ENCODE measurements around the gene ADAM8.
"Not testable (repeated sequence)": the region's sequence is repeated elsewhere in the genome, so short reads cannot be mapped to it uniquely, and the experiment has no call there.

The ADAM8 gene

GRCh38 chr10:133276435-133277201 is at the start of gene ADAM8:
Gene ADAM8 (minus strand): TSS chr10:133276868. CDS start chr10:133276817, 51 bp downstream.
- DNase-seq, result peak; percentile 56

GRCh38 chr10:133326223-133326551 is 49.5 kb upstream of the ADAM8 start:
- DNase-seq, result peak; percentile 44

DNA sequence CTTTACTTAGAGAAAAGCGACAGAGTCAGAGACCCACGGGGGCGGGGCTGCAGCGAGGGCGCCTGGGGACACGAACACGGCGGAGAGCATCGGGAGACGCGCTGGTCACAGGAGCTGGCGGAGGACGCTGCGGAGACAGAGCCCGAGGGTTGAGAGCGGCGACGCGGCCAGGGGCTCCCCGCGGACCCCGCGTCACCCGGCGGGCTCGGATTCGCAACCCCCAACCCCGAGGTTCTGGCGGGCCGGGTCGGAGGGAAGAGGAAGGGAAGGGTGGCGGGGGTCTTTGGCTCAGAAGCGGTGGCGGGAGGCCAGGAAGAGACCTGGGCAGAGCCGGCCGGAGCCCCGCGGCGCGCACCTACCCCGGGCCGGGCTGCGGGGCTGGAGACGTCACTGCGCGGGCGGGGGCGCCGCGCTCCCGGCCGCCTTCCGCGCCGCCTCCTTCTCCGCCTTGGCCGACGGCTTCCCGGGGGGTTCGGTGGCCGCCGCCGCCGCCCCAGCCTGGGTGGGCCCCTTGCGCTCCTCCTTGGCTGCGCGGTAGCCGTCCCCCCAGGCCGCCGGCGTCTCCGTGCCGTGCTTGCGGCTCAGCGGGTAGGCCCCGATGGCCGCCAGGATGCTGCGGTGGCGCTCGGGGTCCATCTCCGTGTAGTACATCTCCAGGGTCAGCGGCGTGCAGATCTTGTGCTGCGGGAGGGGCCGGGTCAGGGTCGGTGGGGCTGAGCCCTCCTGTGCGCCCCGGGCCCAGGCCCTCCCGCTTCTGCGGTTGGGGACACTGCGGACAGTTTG is 49.0 kb upstream of the ADAM8 start:
- DNase-seq, result peak; percentile 44

DNA sequence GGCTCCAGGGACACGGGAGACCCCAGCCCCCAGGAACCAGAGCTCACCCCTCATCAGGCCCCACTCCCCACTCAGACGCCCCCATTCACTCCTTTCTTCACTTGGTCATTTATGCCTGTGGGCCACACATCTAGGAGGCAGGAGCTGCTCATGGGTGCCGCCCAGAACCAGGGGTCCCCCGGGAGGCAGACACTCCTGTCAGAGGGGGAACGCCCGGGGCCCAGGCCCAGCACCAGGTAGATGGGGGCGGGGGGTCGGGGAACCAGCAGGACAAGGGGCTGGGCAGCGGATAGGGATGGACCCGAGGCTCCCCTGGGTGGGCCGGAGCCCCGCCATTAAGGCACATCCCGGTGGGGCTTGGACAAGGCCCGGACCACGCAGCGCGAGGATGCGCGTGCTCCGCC is 48.2 kb upstream of the ADAM8 start:
- DNase-seq, result peak; percentile 67

DNA sequence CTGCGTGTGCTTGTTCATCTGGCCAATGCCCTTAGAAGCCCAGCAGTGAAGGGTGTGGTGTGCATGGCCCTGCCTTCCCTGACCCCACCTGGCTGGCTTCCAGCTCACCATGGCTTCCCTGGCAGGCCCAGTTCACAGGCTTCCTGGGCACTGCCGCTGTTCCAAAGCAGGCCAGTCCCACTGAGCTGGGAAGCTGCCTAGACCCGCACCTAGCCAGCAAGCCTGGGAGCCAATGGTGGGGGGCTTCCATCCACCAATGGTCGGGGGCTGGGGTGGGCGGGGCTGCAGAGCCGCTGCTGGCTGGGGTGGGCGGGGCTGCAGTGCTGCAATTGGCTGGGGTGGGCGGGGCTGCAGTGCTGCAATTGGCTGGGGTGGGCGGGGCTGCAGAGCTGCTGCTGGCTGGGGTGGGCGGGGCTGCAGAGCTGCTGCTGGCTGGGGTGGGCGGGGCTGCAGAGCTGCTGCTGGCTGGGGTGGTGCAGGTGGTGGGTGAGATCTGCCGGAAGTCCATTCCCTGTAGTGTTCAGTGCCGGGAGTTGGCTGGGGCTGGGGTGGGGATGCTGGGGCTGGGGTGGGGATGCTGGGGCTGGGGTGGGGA is 47.6 kb upstream of the ADAM8 start:
- peak; percentile 91 for DNase-seq

GRCh38 chr10:133322064-133322709 is 45.5 kb upstream of the ADAM8 start:
- DNase-seq, result not testable (repeated sequence)

GRCh38 chr10:133320852-133321422 is 44.3 kb upstream of the ADAM8 start:
- not testable (repeated sequence) for DNase-seq

DNA sequence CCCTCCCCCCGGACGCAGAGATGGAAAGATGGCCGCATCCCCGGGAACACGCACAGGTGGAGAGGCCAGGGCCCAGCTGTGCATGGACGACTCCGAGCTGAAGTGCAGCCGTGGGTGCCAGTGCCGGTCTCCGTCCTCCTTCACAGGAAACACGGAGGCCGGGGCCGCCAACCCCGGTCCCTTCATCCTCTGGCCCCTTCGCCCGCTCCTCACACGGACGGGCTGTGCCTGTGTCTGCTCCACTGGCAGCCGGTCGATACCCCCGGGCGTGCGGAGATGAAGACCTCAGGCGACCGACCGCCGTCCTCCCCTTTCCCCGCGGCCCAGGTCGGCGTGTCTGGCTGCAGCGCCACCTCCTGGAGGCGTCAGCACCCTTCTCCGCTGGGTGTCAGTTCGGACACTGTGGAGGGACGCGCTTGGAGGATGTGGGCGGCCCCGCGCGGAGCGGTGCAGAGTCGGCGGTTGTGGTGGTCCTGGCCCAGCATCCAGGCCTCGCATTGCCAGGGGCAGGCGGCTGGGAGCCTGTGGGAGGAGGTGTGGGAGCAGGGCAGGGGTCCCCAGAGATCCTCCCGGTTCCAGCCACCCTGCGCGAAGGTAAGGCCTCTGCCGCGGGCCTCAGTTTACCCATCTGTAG is 41.9 kb upstream of the ADAM8 start:
- peak; percentile 78 for DNase-seq

DNA sequence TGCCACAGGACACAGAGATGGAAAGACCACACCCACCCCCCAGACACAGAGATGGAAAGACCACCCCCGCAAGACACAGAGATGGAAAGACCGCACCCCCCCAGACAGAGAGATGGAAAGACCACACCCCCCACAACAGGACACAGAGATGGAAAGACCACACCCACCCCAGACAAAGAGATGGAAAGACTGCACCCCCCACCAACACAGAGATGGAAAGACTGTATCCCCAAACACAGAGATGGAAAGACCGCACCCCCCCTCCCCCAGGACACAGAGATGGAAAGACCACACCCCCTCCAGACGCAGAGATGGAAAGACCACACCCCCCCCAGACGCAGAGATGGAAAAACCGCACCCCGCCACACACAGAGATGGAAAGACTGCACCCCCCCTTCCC is 40.1 kb upstream of the ADAM8 start:
- no peak for DNase-seq

DNA sequence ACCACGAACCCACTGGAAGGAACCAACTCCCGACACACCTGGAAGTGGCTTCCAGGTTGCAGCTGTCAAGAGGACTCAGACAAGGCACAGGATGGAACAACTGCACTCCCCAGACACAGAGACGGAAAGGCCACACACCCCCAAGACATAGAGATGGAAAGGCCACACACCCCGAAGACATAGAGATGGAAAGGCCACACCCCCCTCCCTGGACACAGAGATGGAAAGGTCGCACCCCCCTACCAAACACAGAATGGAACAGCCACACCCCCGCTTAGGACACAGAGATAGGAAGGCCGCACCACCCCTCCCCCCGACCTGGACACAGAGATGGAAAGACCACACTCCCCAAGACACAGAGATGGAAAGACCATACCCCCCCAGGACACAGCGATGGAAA is 39.6 kb upstream of the ADAM8 start:
- no peak for DNase-seq

DNA sequence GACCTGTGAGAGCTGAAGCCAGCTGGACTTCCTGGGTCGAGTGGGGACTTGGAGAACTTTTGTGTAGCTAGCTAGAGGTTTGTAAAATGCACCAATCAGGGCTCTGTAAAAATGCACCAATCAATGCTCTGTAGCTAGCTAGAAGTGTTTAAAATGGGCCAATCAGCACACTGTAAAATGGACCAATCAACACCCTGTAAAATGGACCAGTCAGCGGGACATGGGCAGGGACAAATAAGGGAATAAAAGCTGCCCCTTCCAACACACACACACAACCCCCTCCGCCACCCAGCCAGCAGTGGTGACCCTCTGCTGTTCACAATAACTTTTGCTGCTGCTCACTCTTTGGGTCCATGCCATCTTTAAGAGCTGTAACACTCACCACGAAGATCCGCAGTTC is 39.2 kb upstream of the ADAM8 start:
- no peak for DNase-seq

DNA sequence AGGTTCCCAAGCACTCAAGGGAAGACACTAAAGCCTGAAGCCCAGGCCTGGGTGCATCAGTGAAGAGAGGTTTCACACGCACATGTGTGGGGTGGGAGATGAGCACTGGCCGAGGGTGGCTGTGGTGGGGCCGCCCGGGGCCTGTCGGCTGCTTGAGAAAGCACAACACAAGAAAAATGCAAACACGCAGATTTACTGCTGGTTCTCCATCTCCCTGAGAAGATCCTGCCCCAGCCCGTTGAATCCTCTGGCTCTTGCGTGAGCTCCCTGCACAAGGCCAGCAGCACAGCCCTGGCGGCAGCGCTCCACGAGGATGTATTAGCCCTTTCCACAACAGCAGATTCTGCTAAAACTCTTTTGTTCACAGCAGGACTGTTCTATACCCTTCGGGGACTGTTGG is 38.2 kb upstream of the ADAM8 start:
- no peak for DNase-seq

DNA sequence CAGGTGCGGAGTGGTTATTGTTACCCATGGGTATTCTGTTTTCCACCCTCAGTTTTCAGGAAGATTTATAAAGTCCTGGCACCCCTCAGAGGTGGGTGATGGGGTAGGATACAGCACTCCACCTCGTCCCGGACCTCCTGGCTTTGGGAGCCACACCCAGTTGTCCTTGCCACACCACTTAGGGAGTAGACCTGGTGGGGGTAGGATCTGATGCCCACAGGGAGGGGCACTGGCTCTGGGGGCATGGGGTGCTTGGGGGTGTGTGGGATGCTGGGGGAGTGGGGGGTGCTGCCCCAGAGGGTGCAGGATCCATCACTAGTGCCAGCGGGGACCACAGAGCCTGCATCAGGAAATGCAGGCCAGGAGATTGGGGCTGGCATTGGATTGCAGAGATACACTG is 36.5 kb upstream of the ADAM8 start:
- no peak for DNase-seq

DNA sequence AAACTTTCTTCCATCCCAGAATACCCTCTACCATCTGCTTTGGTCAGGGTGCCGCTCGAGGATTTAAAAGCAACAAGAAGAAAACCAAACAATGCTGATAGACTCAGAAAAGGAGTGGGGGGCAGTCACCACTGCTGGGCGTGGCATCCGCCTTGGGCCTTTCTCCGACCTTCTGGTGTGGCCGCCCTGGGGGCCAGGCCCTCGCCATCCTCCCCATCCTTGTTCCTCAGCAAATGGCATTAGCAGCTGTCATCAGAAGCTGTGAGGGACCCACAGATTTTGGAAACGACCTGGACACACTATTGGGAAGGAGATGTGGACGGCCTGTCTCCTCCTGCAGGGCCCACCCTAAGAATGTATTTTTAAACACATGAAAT is 36.1 kb upstream of the ADAM8 start:
- DNase-seq, result no peak

GRCh38 chr10:133312016-133312768 is 35.5 kb upstream of the ADAM8 start:
- DNase-seq, result no peak

- DNase-seq, result no peak
These were observed 34.9 kb upstream of the ADAM8 start for GRCh38 chr10:133311570-133311969.

DNA sequence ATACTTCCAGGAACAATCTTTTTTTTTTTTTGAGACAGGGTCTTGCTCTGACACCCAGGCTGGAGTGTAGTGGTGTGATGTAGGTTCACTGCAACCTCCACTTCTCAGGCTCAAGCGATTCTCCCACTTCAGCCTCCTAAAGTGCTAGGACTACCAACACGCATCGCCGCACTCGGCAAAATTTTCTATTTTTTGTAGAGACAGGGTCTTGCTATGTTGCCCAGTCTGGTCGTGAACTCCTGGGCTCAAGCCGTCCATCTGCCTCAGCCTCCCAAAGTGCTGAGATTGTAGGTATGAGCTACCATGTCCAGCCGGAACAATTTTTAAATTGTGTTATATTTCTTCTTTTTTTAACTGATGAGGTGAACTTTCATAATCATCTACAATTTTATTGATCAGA is 34.1 kb upstream of the ADAM8 start:
- no peak for DNase-seq

DNA sequence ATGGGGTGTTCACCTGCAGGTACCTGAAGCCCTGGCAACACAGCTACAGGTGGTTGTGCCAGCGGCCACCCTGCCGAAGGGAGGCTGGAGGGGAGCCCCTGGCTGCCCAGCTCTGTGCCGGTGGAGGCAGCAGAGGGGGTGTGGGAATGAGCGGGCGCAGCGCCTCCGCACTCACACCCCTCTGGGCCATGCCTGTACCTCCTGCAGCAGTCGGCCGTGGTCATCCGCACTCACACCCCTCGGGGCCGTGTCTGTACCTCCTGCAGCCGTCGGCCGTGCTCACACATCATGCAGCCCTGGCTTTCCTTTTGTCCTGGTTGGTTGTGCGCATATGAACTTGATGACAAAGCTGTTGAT is 33.7 kb upstream of the ADAM8 start:
- no peak for DNase-seq

- peak; percentile 18 for DNase-seq
These were observed 33.2 kb upstream of the ADAM8 start for GRCh38 chr10:133309720-133310398.

DNA sequence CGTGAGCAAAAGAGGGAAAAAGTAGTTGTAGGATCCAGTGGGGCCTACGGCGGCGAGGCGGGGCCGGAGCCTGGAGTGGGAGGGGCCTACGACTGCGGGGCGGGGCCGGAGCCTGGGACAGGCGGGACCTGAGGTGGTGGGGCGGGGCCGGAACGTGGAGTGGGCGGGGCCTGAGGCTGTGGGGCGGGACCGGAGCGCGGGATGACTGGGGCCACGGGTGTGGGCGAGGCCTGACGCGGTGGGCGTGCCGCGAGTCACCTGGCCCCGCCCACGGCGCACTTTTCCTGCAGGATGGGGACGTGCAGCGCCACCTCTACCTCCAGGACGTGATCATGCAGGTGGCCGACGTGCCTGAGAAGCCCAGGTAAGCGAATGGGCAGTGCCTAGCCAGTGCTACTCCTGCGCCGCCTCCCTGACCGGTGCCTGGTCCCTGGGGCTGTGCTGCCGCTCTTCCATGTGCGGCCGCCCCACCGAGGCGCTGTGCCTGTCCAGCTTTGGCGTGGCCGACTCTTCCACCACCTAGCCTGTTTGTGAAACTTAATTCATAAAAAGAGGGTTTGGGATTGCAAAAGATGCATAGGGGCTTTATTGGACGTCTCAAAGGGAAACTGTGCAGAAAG is 32.5 kb upstream of the ADAM8 start:
- peak; percentile 81 for DNase-seq
